Endometrial microvascular endothelial cells (primary cell): Measurements from ENCODE around the gene CD55. TPM values are rescaled to one million over a fixed set of nuclear protein-coding genes. Genes with fewer than 3 reads are reported as not detected.

Source experiments
- in situ Hi-C: cut with HindIII; loops from 2 replicates; pipeline ENCODE4 v1.10.0; 2017; ENCODE audit warnings: low sequenced_read_pairs, low pct_unique_long_range_greater_than_20kb; ENCODE audit errors: inconsistent ontology term
- total RNA-seq: library from RNA; depleted of rRNA; stranded (reverse); fragments of >200 nt; gene quantifications from one replicate; pipeline ENCODE4 v1.2.3, GENCODE V29; 2015; ENCODE audit errors: inconsistent ontology term

The CD55 gene
- total RNA-seq, 1 donor from 2014 or later = 180 TPM

- in situ Hi-C loops = loop anchor here (25.0 kb wide), 1 partner anchor 241 kb away; the partner anchor contains the start of genes PFKFB2 and YOD1
Measured at GRCh38 chr1:207302618-207303393, 18.7 kb upstream of the CD55 start.

DNA sequence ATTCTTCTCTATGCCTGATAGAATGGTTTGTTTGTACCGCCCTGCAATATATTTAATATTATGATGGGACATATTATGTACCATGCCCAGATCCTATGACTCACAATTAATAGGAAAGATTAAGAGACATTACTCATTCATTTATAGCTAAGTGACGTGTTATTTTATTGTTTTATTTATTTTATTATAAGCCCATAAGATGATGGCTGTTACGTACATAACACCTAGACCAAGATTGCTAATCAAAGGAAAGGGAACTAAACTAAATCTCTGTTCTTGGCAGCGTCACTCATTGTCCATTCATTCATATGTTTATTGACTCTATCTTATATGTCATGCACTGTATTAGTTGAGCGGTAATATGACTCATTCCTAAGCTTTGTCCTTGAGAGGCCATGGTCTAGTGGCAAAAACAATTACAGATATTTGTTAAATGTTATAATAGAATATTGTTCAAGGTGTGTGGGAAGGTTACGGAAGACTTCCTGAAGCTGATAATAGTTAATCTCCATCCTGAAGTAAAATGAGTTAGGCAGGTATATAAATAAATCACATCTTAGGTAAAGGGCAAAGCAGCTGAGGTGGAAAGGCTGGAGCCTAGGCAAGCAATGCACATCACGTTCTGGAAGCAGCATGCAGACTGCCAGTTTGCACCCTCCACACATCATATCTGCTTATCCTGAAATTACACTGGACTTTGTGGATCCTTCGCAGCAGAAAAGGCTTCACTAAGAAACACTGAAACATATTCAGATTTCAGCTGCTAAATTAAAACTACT, 16.6 kb upstream of the CD55 start:
- in situ Hi-C loops = loop anchor here (25.0 kb wide), 1 partner anchor 243 kb away; the partner anchor contains the start of genes PFKFB2 and YOD1

DNA sequence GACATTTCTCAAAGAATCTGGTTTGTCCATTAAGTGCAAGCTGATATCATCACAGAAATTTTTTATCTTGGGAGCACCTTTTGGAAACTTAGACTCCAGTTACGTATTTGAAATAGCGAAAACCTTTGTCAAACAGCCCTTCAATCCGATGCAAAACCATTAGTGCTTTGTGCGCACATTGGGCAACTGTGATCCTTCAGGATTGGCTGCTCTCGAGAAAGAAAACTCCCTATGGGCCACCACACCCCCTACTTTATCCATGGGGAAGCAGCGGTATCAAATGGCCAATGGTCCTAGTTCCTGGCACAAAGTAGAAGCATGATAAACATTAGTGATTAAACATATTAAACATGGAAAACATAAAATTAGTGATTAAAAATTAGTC, 16.0 kb upstream of the CD55 start:
- in situ Hi-C loops = loop anchor here (25.0 kb wide), 1 partner anchor 243 kb away; the partner anchor contains the start of genes PFKFB2 and YOD1

GRCh38 chr1:207306023-207306422, 15.5 kb upstream of the CD55 start:
- in situ Hi-C loops = loop anchor here (25.0 kb wide), 1 partner anchor 244 kb away; the partner anchor contains the start of genes PFKFB2 and YOD1

GRCh38 chr1:207306603-207307002, 14.9 kb upstream of the CD55 start:
- in situ Hi-C loops = loop anchor here (25.0 kb wide), 1 partner anchor 244 kb away; the partner anchor contains the start of genes PFKFB2 and YOD1

- in situ Hi-C loops = loop anchor here (25.0 kb wide), 1 partner anchor 246 kb away; the partner anchor contains the start of genes PFKFB2 and YOD1
Measured at GRCh38 chr1:207308451-207309190, 12.9 kb upstream of the CD55 start.

- in situ Hi-C loops = loop anchor here (25.0 kb wide), 1 partner anchor 248 kb away; the partner anchor contains the start of genes PFKFB2 and YOD1
Measured at GRCh38 chr1:207309745-207310273, 11.7 kb upstream of the CD55 start.

- in situ Hi-C loops = loop anchor here (25.0 kb wide), 1 partner anchor 250 kb away; the partner anchor contains the start of genes PFKFB2 and YOD1
Measured at GRCh38 chr1:207311888-207312603, 9.4 kb upstream of the CD55 start.

DNA sequence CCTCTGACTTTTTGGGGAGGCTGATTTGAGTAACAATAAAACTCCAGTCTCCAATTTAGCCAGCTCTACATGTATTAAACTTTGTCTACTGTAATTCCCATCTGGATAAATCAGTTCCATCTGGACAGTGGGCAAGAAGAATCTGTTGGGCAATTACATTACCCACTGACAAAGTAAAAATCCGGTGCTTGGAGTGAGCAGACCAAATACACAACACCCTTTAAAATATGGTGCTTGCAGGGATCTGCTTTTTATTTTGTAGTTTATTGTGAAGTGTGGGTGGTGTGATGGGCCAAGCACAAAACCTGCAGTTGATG, 8.9 kb upstream of the CD55 start:
- in situ Hi-C loops = loop anchor here (25.0 kb wide), 1 partner anchor 250 kb away; the partner anchor contains the start of genes PFKFB2 and YOD1

DNA sequence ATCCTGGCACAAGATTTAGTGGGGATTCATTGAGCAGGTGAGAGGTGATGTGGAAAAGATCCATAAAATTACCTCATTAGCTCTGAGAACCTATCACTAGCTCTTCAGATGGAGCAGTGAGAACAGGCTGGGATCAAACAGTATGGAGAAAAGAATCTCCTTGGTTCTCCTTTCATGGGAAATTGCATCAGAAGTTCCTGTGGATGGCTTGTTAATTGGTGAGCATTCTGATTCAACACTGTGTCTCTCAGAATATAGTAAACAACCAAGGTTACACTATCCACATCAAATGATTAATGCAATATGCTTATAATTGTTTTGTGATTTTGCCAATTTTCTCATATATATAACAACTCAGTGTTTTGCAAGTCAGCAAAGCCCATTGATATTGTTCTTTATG, 8.3 kb upstream of the CD55 start:
- in situ Hi-C loops = loop anchor here (25.0 kb wide), 1 partner anchor 251 kb away; the partner anchor contains the start of genes PFKFB2 and YOD1

DNA sequence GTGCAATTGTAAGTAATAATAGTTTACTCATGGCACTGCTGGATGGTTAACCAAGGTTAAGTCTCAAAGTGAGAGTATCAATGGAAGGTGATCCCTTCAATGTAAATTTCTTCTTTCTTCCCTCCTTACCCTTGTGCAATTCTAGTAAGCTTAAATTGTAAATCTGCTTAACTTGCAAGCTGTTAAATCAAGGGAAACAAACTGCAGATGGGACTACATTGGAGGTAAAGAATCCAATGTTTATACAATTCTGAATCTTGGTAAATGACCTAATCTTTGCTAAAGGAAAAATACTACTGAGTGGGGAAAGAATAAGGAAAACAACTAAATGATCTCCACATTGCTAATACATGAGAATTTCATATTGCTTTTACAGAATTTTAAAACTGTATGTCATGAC, 6.7 kb upstream of the CD55 start:
- in situ Hi-C loops = loop anchor here (25.0 kb wide), 1 partner anchor 253 kb away; the partner anchor contains the start of genes PFKFB2 and YOD1

GRCh38 chr1:207315435-207315834, 6.0 kb upstream of the CD55 start:
- in situ Hi-C loops = loop anchor here (25.0 kb wide), 1 partner anchor 253 kb away; the partner anchor contains the start of genes PFKFB2 and YOD1

- in situ Hi-C loops = loop anchor here (25.0 kb wide), 1 partner anchor 254 kb away; the partner anchor contains the start of genes PFKFB2 and YOD1
Measured at GRCh38 chr1:207316141-207316540, 5.3 kb upstream of the CD55 start.

DNA sequence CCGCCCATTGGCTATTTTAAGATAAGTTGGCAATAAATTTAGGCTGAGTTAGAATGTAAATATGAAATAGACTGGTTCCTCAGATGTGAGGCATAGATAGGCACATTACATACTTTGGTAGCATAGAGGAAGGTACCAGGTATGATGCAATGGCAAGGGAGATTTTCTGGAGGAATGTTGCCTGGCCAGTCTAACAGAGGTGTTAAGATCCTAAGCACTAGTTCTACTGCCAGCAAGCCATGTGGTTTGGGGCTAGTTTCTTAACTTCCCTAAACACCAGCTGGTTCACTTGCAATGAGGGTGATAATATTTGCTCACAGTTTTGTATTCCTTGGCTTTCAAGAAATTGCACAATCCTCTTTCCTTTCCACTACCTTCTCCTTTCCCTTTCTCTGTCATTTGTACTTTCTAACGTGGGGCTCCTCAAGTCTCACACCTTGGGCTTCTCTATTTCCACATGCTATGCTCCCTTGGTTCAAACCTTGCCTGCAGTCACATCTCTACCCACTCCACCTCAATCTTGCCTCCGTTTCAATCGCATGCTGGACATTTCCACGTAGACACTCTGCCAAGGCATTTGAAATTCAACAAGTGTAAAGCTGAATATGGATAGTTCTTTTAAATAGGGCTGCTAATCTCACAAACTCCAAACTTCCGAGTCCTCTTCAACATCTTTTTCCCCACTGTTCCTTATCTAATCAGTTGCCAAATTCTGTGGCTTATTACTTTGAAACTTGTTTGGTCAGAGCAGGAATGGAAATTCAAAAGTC, 4.7 kb upstream of the CD55 start:
- in situ Hi-C loops = loop anchor here (25.0 kb wide), 1 partner anchor 255 kb away; the partner anchor contains the start of genes PFKFB2 and YOD1

DNA sequence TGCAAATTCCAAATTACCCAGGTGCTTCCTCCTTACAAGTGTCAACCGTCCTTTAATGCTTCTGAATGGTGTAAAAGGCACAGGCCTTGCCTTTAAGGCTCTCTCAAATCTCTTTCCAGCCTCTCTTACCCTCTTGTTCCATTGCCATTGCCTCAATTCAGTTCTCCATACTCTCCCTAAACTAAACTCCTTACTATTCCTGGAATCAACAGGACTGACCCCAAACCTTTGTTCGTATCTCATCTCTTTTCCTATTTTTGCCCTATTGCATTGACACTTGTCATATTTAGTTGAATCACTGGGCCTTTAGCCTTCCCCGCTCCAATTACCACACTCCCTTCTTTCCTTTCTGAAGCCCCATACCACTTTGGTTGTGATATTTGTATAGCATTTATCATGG, 3.9 kb upstream of the CD55 start:
- in situ Hi-C loops = loop anchor here (25.0 kb wide), 1 partner anchor 255 kb away; the partner anchor contains the start of genes PFKFB2 and YOD1

GRCh38 chr1:207318072-207318619, 3.3 kb upstream of the CD55 start:
- in situ Hi-C loops = loop anchor here (25.0 kb wide), 1 partner anchor 256 kb away; the partner anchor contains the start of genes PFKFB2 and YOD1
